ENCODE data around the gene PPP1R13B. TPM values are rescaled to one million over a fixed set of nuclear protein-coding genes. Genes with fewer than 3 reads are reported as not detected.
A peak's percentile ranks its signal among the peaks of the same experiment; 100 is the strongest.

PPP1R13B gene
- total RNA-seq, 4 donors from 2014 or later = 10.7 to 48.3 (median 23.3) TPM

DNA sequence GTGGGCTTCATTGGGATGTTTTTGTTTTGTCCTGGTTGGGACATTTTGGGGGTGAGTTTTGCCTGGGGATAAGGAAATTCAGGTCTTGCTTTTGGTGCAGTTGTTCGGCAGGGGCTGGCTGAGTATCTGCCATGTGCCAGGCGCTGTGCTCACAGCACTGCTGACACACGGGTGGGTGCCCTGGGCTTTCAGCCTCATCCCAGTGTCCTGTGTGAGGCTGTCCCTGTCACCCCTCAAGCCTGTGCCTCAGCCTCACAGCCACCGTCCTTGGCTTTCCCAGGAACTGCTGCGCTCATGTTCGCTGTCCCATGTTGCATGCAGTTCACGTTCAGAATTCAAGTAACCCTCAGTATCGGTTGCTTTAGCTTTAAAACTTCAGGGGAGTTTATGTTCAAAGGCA, 157.0 kb downstream of the PPP1R13B start:
- no peak for DNase-seq (ENCODE audit: low spot score in 2 of 2)

DNA sequence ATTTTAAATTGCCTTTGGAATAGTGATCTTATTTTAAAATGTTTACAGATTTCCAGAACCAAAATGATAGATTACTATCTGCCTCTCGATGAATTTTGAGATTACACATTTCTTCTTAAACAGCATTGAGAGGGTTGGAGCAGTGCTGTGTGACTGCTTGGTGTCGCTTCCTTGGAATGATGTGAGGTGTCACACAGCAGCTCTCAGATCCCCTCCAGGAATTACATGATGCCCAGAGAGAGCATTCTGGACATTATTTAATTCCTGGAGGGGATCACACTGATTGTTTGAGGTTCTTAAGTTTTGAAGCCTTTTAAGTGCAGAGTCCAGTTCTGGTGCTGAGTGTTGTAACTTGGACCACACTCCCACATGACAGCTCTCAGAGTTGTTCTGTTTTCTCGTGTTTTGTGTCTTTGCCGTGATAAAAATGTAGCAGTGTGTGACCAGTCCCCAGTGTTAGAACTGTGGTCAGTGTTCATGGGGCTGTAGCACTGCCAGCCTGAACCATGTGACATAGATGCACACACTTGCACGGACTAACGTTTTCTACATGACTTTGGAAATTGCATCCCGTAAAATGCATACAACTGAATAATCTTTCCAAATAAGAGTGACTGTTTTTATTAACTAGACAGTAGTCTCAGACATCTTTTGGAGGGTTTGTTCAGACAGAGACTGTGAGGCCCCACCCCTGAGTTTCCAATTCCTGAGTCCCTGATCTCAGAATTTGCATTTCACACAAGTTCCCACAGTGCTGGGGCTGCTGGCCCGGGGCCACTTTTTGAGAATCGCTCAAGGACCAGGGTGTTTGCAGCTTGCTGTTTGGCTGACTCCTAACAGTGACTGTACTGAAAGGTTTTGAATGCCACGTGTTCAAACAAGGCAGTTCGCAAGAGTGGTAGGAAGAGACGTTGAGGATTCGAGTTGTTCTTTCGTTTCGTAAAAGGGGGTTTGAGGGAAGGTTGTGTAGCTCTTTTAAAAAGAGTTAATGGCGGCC, 158.2 kb downstream of the PPP1R13B start:
- peak in 1 of 2 donors; percentile 8 for DNase-seq (ENCODE audit: low spot score in 2 of 2)
- H3K27me3 ChIP-seq = no peaks in the 10 kb centered on the region
- H3K9me3 ChIP-seq = no peaks in the 10 kb centered on the region
- 58 to 62% methylated on average over 16 of the region's 16 CpGs for WGBS, 2 donors
- peaks cover 4 to 79% (median 4%) of the 10 kb centered on the region in 3 donors for H3K36me3 ChIP-seq
- peaks cover 0 to 30% (median 2%) of the 10 kb centered on the region in 4 donors for H3K4me1 ChIP-seq
- peak overlapping the region in 2 of 4 donors; percentile 18 to 53 for H3K27ac ChIP-seq
- no peak for TF ChIP-seq EP300 (IDR thresholded peaks at IDR 0.05)
- TF ChIP-seq, protein P1, sequence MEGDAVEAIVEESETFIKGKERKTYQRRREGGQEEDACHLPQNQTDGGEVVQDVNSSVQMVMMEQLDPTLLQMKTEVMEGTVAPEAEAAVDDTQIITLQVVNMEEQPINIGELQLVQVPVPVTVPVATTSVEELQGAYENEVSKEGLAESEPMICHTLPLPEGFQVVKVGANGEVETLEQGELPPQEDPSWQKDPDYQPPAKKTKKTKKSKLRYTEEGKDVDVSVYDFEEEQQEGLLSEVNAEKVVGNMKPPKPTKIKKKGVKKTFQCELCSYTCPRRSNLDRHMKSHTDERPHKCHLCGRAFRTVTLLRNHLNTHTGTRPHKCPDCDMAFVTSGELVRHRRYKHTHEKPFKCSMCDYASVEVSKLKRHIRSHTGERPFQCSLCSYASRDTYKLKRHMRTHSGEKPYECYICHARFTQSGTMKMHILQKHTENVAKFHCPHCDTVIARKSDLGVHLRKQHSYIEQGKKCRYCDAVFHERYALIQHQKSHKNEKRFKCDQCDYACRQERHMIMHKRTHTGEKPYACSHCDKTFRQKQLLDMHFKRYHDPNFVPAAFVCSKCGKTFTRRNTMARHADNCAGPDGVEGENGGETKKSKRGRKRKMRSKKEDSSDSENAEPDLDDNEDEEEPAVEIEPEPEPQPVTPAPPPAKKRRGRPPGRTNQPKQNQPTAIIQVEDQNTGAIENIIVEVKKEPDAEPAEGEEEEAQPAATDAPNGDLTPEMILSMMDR (IDR thresholded peaks at IDR 0.05) = no peak
- TF ChIP-seq POLR2A (IDR thresholded peaks at IDR 0.05) = no peak
- no peak overlapping the region for H3K4me3 ChIP-seq

More for the DNA sequence above, 157.0 kb downstream of the PPP1R13B start:
- peaks cover 0 to 33% (median 2%) of the 10 kb centered on the region in 4 donors for H3K4me1 ChIP-seq
- H3K4me3 ChIP-seq = no peak overlapping the region
- 84 to 87% methylated on average over 8 of the region's 8 CpGs for WGBS, 2 donors
- no peaks in the 10 kb centered on the region for H3K9me3 ChIP-seq
- H3K27me3 ChIP-seq = no peaks in the 10 kb centered on the region
- TF ChIP-seq POLR2A (IDR thresholded peaks at IDR 0.05) = no peak
- TF ChIP-seq EP300 (IDR thresholded peaks at IDR 0.05) = no peak
- TF ChIP-seq, protein P1 (IDR thresholded peaks at IDR 0.05) = no peak
- peaks cover 4 to 79% (median 6%) of the 10 kb centered on the region in 3 donors for H3K36me3 ChIP-seq
- H3K27ac ChIP-seq = no peak overlapping the region

DNA sequence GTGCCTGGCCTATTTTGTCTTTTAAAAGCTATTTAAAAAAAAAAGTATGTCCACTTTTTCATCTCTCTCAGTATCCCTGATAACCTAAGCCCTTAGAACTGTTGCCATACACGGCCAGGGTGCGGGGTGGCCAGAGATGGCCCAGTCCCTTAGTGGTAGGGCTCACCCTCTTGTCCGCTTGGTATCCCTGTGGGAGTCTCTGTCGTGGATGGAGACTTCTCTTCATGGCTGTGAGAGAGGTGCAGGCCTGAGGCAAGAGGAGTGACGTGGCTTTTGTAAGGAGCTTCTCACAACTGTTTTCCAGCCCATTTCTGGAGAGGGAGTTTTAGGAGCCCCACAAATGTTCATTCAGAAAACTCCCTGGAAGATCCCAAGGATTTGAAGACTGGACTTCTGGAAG, 158.9 kb downstream of the PPP1R13B start:
- H3K4me1 ChIP-seq = peaks cover 0 to 29% (median 2%) of the 10 kb centered on the region in 4 donors
- no peaks in the 10 kb centered on the region for H3K9me3 ChIP-seq
- no peak for DNase-seq (ENCODE audit: low spot score in 2 of 2)
- H3K4me3 ChIP-seq = no peak overlapping the region
- H3K36me3 ChIP-seq = peaks cover 0 to 79% (median 2%) of the 10 kb centered on the region in 3 donors
- no peaks in the 10 kb centered on the region for H3K27me3 ChIP-seq
- WGBS, 2 donors = 82 to 85% methylated on average over 5 of the region's 5 CpGs
- TF ChIP-seq EP300 (IDR thresholded peaks at IDR 0.05) = no peak
- TF ChIP-seq POLR2A (IDR thresholded peaks at IDR 0.05) = no peak
- TF ChIP-seq, protein P1 (IDR thresholded peaks at IDR 0.05) = no peak
- peak overlapping the region in 1 of 4 donors; percentile 18 for H3K27ac ChIP-seq

DNA sequence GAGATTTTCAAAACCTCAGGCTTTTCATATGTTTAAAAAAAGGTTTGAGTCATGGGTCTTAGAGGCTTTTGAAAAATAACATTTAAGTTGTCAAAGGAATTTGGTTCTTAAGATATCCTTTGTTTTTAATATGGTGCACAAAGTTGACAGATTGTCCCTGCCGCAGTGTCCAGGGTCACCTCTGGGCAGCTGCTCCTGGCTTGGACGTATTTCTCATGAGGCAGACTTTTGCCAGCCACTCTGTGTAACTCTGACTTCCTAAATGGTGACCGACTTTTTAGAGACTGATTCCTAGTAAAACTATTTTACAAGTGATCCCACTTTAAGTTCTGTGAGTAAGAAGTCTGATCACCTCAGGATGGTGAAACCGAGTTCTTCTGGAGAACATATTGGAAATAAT, 159.7 kb downstream of the PPP1R13B start:
- Histone ChIP-seq H3K36me3 (peaks cover 0 to 79% (median 6%) of the 10 kb centered on the region in 3 donors), H3K4me3 (no peak overlapping the region), H3K27me3 (no peaks in the 10 kb centered on the region), H3K4me1 (peaks cover 0 to 27% (median 2%) of the 10 kb centered on the region in 4 donors), H3K27ac (no peak overlapping the region), H3K9me3 (no peaks in the 10 kb centered on the region)
- WGBS, 2 donors = 88 to 91% methylated on average over 4 of the region's 4 CpGs
- no peak for DNase-seq (ENCODE audit: low spot score in 2 of 2)
- TF ChIP-seq POLR2A (IDR thresholded peaks at IDR 0.05) (no peak), EP300 (IDR thresholded peaks at IDR 0.05) (no peak)
- TF ChIP-seq, protein P1 (IDR thresholded peaks at IDR 0.05) = no peak
